Measurements from ENCODE around the gene ITFG2. TPM values are rescaled to one million over a fixed set of nuclear protein-coding genes. Genes with fewer than 3 reads are reported as not detected.
A peak's percentile ranks its signal among the peaks of the same experiment; 100 is the strongest.

ITFG2 gene
- total RNA-seq, 1 donor from 2014 or later, result 12.2 TPM

DNA sequence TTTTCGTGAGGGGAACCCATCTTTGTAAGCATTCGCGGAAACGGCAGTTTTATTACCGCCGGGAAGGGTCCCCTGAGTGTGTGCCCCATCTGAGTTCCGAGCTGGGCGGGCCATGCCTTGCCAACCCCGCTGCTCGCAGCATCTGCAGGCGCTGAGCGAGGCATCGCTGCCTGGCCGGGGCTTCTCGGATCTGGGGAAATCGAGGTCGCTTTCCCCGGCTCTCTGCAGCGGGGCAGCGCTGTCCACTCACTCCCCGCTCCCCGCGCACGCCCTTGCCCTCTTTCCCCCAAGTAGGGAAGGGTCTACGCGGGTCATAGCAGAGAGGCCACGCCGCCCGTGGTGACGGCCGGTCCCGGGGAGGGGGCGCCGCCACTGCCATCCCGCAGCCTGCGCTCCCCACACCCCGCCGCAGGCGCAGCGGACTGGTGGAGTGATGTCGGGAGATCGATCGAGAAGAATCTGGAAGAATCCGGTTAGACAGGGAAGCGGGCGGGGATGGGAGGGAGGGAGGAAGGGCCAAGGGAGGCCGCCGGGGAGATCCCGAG is 18.2 kb upstream of the ITFG2 start:
- DNase-seq (no peak), ATAC-seq (ENCODE audit: poor library complexity) (peak; percentile 33)
- intact Hi-C loops (cut with DNase I), result no loop called here

DNA sequence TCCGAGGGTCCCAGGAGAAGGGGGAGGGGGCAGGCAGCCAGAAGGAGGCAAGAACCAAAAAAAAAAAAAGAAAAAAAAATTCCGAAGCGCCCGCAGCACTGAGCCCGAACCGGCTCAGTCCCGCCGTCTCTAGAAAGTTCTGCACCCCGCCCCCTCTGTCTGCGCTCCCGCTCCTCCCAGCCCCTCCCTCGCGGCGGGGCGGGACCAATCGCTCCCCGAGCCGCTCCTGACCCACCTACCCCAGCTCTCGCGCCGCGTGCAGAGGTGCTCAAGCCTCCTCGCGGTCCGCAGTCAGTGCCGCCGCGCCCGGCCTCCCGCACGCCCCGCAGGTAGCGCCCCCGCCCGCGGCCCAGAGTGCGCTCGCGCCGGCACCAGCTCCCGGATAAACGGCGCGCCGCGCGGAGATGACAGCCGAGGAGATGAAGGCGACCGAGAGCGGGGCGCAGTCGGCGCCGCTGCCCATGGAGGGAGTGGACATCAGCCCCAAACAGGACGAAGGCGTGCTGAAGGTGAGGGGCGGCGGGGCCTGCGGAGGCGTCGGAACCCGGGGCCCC is 17.7 kb upstream of the ITFG2 start, which contains the start of gene FKBP4:
FKBP4 (plus strand) TSS at position 235 of the 554 bp plus-strand sequence; CDS start at position 405, 170 bp downstream.
- intact Hi-C loops (cut with DNase I), result no loop called here
- ATAC-seq (ENCODE audit: poor library complexity) (peak; percentile 90), DNase-seq (peak; percentile 95)

DNA sequence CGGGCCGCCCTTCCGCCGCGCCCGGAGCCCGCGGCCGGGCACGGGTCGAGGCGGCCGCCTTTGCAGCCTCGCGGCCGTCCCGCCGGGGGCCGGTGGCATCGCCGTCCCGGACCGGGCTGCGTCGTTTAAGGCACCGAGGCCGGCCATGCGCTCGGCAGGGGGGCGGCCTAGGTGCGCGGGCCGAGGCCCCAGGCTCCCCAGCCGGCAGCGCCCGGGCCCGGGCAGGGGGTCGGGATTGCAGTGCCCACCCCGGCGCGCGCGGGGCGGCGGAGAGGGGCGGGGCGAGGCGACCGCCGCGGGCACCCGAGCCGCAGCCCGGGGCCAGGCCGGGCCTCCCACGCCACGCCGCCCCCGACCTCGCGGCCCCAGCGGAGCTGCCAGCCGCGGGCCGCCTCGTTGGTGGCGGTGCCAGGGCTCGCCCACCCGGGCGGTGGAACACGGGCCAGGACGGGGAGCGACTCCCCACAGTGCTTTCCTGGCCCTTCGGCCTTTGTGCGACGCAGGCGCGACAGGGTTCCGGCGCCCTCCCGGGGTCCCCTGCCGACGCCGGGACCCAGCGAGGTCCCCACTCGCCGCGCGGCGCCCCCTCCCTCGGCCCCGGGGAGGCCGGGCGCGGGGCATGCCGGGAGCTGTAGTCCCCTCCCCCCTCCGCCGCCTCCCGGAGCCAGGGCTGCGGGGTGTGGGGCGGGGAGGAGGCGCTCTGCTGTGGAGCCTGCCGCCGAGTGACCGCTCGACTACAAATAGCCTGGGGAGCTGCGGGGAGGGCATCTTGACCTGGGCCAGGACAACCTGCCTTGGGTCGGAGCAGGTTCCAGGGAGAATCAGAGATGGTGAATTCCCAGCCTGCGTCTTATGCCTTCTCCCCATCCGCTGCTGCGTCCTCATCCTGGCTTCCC is 16.9 kb upstream of the ITFG2 start:
- peak; percentile 89 for DNase-seq
- intact Hi-C loops (cut with DNase I), result no loop called here
- peak; percentile 91 for ATAC-seq (ENCODE audit: poor library complexity)

DNA sequence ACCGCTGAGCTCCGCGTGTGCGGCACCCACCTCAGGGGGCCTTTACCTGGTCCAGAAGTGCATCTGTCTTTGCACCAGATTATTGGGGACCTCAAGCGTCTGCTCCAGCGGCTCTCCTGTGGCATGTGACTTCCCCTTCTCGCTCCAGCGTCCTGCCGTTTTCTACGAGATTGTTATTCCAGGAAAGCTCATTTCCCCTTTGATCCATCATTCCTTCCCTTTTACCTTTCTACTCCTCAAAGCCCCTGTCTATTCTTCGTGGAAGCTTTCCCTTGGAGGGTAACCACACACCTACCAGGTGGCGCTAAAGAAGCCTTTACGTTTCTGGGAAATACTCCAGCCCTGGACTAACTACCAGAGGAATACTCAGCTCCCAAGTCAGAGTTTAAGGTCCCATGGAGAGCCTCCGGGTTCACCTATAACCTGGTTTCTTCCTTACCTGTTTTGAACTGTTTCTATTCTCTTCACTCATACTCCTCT is 16.2 kb upstream of the ITFG2 start:
- no peak for DNase-seq
- no peak for ATAC-seq (ENCODE audit: poor library complexity)
- intact Hi-C loops (cut with DNase I), result no loop called here

DNA sequence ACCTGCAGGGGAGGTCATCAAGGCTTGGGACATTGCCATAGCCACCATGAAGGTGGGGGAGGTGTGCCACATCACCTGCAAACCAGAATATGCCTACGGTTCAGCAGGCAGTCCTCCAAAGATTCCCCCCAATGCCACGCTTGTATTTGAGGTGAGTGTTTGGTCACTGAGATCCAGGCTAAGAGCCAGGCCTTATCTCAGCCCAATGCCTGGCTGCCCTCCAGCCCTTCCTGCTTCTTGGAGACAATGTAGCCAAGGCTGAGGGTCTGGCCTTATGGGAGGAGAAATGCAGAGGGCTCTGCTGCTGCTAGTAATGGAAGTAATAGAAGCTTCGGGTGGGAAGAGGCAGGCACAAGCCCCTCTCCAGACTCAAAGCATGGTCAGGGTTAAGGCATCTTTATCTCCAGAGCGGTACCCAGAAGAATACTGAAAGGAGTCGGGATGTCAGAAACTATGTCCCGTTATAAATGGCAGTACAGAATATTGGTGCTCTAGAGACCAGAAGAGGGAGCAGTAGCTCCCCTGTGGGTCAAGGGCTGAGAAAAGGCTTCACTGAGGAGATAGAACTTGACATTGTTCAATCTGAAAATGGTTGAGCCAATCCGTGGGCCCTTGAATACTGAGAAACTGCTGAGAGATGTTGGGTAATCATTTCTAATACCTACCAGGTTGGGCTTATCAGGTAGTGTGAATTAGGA is 14.6 kb upstream of the ITFG2 start:
- ATAC-seq (ENCODE audit: poor library complexity), result no peak
- intact Hi-C loops (cut with DNase I), result no loop called here

DNA sequence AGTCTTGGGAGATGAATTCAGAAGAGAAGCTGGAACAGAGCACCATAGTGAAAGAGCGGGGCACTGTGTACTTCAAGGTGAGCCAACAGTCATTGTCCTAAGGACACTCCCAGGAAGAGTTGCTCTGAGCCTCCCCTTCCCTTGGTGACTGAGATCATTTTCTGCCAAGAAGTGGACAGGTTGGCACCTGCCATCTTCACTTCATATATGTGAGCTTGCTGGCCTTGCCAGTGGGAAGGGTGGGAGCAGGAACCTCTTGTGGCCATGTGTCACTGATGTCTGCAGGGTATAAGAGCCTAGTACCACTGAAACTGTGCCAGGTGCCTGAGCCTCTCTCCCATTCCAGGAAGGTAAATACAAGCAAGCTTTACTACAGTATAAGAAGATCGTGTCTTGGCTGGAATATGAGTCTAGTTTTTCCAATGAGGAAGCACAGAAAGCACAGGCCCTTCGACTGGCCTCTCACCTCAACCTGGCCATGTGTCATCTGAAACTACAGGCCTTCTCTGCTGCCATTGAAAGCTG is 12.4 kb upstream of the ITFG2 start:
- ATAC-seq (ENCODE audit: poor library complexity), result no peak
- intact Hi-C loops (cut with DNase I), result no loop called here
- DNase-seq, result no peak

More for the DNA sequence above, 14.6 kb upstream of the ITFG2 start:
- peak; percentile 74 for DNase-seq

DNA sequence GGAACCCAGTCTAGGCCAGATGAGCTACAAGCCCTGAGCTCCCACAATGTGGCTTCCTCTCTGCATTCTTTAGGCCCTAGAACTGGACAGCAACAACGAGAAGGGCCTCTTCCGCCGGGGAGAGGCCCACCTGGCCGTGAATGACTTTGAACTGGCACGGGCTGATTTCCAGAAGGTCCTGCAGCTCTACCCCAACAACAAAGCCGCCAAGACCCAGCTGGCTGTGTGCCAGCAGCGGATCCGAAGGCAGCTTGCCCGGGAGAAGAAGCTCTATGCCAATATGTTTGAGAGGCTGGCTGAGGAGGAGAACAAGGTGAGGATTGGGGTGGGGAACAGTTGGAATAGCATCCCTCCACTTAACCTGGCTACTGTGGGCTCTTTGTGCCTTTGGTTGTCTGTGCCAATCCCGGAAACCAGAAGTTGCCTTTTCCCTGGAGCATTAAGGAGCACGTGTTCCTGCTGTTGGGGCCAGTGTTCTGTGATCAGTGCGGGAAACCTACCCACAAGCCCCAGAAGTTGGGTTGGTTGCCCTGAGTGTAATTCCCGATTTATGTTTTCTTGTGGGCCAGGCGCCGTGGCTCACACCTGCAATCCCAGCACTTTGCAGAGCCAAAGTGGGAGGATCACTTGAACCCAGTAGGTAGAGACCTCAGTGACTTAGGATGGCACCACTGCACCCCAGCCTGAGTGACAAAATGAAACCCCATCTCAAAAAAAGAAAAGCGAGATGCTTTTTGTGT is 11.3 kb upstream of the ITFG2 start:
- ATAC-seq (ENCODE audit: poor library complexity) (peak; percentile 10), DNase-seq (no peak)
- intact Hi-C loops (cut with DNase I), result no loop called here

DNA sequence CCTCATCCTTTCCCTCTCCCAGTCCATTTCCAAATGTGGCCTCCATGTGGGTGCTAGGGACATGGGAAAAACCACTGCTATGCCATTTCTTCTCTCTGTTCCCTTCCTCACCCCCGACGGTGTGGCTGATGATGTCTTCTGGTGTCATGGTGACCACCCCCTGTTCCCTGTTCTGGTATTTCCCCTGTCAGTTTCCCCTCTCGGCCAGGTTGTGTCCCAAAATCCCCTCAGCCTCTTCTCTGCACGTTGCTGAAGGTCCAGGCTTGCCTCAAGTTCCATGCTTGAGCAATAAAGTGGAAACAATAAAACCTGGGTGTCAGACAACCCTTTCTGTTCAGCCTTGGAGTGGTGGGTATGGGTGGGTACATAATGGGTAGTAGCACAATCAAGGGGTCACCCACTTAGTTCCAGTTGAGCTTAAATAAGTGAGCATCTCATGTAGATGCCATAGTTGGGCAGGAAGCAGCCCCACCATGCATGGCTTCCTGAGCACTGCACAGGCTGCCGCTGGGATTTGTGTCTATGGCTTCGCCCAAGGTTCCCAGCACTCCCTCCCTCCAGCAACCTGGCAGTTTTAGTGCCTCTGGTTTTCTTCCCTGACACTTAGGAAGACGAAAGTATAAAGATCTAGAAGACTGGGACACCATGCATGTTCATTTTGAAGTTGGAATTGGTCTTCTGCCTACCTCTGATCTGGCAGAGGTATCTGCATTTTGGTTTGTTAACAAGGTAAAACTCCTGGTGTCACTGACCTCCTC is 8.7 kb upstream of the ITFG2 start:
- intact Hi-C loops (cut with DNase I), result no loop called here
- DNase-seq (no peak), ATAC-seq (ENCODE audit: poor library complexity) (no peak)

DNA sequence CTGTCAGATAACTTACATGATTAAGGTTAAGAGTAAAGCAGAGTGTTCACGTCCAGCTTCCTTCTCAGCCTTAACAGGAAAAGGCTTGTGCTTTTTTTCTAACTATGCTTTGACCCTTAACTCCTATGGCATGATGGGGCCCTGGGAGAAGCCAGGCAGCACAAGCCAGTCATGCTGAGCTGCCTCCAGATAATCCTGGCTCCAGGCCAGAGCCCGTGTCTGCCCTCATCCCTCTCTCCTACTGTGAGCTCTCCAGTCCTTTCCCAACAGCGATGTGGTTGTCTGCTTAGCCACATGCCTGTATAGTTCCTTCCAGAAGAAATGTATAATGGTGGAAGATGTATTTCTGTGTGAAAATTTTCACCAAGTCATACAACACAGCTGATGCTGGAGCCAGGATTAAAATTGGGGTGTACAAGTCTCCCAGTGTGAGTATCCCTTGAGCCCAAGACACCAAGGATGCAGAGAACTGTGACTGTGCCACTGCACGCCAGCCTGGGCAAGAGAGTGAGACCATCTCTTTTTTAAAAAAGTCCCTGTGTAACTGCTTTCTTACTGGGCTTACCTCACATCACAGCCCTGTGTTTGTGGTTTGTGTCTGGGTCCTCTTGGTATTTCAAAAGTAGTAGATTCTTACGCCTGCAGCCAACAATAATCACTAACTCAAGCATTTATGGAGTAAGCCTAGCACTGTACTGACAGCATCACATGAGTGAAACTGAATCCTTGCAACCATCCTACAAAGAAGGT is 7.9 kb upstream of the ITFG2 start:
- intact Hi-C loops (cut with DNase I), result no loop called here
- DNase-seq (peak; percentile 82), ATAC-seq (ENCODE audit: poor library complexity) (peak; percentile 92)

DNA sequence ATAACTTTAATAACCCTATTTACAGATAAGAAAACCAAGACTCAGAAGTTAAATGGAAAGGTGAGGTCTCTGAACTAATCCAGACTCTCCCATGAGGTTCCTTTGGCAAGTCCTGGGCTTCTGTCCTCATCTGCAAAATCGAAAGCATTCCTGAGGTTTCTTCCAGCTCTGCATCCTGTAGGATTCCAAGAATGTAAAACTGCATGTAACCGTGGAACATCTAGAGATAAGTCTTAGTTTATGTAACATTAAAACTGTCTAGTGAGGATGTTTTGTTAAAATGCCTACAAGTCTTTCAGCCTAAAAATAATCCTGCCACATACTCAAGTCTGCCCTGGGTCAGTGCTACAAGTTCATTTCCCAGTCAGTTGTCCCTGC is 7.3 kb upstream of the ITFG2 start:
- ATAC-seq (ENCODE audit: poor library complexity), result no peak
- intact Hi-C loops (cut with DNase I), result no loop called here

DNA sequence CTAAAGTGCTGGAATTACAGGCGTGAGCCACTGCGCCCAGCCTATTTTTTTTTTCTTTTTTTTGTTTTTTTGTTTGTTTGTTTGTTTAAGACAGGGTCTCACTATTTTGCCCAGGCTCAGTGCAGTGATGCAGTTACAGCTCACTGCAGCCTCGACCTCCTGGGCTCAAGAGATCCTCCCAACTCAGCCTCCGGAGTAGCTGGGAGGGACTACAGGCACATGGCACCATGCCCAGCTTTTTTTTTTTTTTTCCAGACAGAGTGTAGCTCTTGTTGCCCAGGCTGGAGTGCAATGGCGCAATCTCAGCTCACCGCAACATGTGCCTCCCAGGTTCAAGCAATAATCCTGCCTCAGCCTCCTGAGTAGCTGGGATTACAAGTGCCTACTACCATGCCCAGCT is 5.8 kb upstream of the ITFG2 start:
- intact Hi-C loops (cut with DNase I), result no loop called here
- ATAC-seq (ENCODE audit: poor library complexity) (no peak), DNase-seq (no peak)

More for the DNA sequence above, 7.3 kb upstream of the ITFG2 start:
- DNase-seq, result no peak

DNA sequence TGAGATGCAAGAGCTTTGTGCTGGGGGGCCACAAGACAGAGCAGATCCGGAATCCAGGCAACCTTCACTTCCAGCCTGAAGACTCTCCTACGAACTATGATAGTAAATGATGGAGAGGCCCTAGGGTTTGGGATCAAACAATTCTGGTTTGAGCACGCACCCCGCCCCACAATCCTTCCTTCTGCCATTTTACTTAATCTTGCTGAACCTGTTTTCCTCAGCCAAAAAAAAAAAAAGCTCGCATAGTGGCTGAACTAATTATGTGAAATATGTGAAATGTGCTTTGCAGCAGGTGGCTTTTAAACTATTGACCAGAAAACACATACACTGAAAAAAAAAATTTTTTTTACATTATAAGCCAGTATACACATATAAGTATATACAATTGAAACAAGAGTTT is 667 bp upstream of the ITFG2 start:
- intact Hi-C loops (cut with DNase I), result no loop called here
- ATAC-seq (ENCODE audit: poor library complexity) (no peak), DNase-seq (no peak)

DNA sequence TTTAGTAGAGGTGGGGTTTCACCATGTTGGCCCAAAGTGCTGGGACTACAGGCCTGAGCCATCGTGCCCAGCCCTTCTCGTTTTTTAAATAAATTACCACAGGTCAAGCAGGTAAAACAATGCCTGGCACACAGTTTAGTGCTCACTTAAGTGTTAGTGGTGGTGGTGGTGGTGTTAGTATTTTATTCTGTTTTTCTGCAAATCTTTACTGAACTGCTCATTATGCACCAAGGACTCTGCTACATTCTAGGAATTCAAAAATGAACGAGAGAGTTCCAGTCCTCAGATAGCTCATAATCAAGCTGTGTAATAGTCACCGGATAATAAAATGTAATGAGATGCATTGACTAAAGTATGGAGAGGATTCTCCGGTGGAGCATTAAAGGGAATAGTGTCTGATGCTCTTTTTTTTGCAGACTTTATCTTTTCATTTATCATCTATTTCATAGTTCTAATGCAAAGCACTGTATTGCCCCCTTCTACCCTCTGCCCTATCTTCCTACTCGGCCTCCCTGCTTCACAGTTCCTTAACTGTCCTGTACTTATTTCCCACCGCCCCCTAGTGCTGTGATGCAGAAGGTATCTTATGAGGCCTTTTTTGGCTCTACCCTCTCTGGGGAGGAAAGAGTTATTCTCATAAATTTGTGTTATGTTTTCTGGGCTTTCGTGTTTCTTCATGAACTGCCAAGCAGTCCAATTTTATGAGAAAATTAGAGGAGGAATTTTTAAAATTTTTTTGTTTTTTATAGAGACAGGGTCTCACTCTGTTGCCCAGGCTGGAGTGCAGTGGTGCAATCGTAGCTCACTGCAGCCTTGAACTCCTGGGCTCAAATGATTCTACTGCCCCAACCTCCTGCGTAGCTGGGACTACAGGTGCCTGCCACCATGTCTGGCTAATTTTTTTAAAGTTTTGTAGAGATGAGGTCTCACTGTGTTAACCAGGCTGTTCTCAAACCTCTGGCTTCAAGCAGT is 1.0 kb downstream of the ITFG2 start:
- ATAC-seq (ENCODE audit: poor library complexity) (peak; percentile 57), DNase-seq (no peak)
- intact Hi-C loops (cut with DNase I), result no loop called here

DNA sequence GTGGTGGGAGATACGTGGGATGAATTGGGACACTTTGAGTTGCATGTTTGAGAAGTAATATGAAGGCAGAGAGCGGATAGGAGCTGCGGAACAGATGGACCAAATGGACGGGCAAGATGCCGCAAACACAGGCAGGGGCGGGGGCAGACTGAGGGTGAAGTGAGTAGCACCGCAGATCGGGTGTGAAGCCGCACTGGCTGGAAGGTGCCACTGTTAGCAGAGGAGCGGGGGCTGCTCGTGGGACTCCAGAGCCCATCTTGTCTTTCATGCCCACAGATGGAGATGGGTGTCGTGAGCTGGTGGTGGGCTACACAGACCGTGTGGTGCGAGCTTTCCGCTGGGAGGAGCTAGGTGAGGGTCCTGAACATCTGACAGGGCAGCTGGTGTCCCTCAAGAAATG is 7.3 kb downstream of the ITFG2 start:
- intact Hi-C loops (cut with DNase I), result no loop called here
- no peak for ATAC-seq (ENCODE audit: poor library complexity)
- no peak for DNase-seq

DNA sequence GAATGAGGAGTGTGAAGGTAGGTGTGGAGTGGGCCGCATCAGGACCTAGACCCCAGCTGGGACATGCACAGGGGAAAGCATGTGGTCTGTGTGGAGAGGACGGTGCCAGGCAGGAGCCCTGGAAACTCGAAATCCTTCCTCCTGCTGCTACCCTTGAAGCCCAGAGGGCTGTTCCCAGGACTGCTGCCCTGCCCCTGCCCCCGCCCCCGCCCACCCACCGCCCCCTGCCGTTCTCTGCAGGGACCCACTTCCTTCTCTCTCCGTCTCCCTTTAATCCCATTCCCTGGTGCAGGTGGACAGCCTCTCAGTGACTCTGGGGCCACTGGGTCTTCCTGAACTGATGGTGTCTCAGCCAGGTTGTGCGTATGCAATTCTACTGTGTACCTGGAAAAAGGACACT is 8.0 kb downstream of the ITFG2 start:
- ATAC-seq (ENCODE audit: poor library complexity) (no peak), DNase-seq (no peak)
- intact Hi-C loops (cut with DNase I), result no loop called here

DNA sequence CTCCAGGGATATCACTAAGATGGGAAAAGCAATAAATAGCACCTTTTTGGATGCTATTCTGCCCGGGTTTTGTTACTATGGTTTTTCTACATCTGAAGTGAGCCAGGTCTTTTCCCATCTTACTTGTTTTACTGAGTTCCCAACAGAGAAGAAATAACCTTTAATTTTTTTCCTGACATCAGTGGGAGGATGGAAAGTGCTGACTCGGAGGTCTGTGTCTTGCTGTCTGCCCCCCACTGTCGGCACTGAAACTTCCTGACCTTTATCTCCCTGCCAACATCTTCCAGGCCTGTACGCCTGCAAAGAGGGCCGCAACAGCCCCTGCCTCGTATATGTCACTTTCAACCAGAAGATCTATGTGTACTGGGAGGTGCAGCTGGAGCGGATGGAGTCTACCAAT is 11.0 kb downstream of the ITFG2 start:
- intact Hi-C loops (cut with DNase I), result no loop called here
- DNase-seq (no peak), ATAC-seq (ENCODE audit: poor library complexity) (no peak)

Measured in Right ventricle myocardium superior (tissue), 1 donor.